Measurements from ENCODE around the gene PPARGC1A.

The PPARGC1A gene

DNA sequence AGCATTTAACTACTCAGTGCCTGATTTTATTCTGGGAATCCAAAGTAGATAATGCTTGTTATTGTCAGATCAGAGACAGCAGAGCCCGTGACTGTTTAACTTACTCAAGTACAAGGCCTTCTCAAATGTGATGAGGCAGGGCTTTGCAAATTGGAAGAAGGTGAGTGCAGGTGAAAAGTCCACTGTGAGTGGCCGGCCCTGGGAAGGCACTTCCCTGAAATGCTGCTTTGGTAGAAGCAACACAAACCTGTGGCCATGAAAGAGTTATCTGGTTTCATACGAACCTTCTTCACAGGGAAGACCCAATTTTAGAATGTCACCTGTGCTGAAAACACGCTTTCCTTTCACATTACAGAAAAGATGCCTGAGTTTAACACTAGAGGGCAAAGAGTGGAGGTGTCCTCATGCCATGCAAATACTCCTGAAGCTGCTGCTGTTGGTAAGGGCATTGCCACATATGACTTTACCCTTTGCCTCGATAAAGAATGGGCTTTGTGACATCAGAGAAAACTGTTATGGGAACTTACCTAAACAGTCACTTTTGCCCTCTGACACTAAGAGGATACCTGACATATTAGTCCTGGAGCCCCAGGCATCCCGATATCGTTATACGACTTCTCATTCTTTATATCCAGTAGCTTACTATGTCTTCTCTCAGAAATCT, 8.0 kb downstream of the PPARGC1A start:
- DNase-seq (ENCODE audit: low read depth in 2 of 2): no peak

DNA sequence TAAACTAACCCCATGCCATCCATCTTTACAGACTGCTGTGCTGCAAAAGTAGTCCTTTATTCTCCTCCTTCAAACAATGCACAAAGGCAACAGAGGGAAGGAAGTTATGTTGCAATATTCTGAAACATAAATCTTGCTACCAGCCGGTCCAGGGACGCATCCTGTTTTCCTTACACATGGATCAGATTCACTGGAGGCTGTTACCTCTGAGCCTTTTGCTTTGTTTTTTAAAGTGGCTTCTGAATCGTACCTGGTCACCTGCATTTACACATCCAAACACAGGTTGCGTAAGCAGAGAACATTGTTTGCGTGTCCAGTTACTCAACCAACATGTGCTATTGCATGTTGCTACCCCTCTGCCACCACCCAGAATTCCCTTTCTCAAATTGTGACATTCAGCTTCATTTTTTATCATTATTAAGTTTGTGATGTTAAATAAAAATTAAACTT, 8.8 kb downstream of the PPARGC1A start:
- DNase-seq (ENCODE audit: low read depth in 2 of 2): no peak

DNA sequence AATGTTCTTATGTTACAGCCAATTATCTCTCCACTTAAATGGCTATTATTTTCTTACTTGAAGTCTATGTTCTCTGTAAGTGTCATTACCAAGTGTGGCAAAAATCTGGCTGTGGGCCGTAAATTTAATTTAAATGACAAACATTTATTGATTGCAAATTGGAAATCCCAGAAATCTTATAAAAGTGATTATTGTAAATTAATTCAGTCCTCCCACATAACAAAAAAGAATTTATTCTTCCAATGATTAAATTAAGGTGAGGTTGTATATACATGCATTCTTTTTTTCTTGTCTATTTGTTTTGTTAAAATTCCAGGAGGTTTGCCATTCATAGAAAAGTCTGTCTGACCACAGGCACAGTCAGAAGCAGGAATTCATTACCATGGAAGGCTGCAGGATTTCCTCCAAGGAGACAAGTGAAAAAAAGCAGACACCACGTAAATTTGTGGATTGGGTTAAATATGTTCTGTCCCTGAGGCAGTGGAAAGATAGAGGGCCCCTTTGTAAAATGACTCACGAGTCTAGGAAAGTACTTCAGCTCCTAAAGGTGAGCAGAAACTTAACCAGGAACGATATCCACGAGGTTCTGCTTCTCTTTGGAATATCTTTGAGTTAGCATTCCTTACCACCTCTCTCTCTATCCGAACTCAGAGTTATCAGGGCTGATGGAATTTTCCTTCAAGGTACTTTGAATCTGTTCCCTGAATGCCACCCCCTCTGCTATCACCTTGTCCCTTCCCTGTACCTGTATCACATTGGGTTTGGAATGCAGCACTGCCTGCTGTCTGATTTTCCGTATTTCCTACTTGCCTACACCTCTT, 10.7 kb downstream of the PPARGC1A start:
- no peak for DNase-seq (ENCODE audit: low read depth in 2 of 2)

DNA sequence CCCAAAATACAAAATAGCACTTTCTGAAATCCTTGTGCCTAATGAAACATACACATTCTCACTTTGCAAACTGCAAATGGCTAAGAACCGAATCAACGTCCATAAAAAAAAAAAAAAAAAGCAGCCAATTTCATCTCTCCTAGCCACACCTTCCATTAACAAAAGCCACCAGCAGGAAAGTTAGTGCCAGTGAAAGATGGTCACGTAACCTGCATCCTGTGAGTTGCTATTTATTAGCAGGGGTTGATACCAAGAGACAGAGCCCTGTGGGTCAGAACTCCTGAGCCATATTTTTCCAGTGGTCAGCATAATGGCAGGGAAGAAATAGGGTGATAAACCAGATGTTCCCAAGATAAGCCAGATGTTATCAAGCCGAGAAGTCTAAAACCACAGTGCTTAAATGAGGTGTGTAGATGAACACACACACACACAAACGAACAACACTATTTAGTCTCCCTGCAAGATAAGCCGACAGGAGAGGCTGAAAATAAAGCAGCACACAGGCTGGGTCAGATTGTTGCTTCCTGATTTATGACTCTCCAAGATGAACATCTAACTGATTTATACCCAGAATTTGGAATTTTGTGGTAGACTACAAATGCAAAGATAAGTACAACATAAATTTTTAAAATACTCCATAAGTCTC, 11.5 kb downstream of the PPARGC1A start:
- DNase-seq (ENCODE audit: low read depth in 2 of 2): no peak

DNA sequence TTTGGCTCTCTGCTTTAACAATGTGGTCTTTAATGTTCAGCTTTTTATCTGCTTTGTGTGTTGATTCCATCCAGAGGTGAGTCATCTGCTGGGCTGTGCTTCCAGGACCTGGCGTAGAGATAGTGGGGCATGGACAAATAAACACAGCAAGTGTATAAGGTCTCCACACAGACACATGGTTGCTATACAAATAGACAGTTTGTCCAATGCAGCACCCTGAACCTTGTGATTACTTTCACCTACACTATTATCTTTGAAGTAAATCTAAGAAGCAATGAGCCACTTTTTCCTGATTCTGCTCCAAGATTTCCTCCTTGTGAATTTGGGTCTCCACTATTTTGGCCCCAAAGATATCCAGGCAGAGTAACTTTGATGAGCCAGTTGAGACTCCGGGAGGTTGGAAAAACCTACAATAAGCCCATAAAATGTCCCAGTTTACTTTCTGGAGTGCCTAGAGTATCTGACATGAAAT, 12.1 kb downstream of the PPARGC1A start:
- no peak for DNase-seq (ENCODE audit: low read depth in 2 of 2)

GRCh38 chr4:23876418-23877089, 13.3 kb downstream of the PPARGC1A start:
- no peak for DNase-seq (ENCODE audit: low read depth in 2 of 2)

GRCh38 chr4:23875317-23875716, 14.5 kb downstream of the PPARGC1A start:
- no peak for DNase-seq (ENCODE audit: low read depth in 2 of 2)

DNA sequence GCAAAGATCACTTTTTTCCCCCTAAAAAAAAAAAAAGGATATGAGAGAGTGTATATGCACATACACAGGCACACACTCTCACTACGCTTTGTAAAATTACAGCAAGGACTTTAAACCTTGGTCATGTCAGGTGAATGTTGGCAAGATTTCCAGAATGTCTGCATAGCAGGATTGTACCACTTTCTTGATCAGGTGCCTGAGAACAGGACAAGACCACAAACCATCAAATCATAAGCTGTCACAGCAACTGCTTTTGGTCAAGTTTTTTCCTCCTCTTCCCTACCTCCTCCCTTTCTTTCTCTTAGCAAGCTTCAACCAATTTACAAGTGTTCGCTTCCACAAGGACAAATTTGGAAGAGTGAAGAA, 15.3 kb downstream of the PPARGC1A start:
- DNase-seq (ENCODE audit: low read depth in 2 of 2): no peak

GRCh38 chr4:23873717-23874535, 15.9 kb downstream of the PPARGC1A start:
- DNase-seq (ENCODE audit: low read depth in 2 of 2): no peak

DNA sequence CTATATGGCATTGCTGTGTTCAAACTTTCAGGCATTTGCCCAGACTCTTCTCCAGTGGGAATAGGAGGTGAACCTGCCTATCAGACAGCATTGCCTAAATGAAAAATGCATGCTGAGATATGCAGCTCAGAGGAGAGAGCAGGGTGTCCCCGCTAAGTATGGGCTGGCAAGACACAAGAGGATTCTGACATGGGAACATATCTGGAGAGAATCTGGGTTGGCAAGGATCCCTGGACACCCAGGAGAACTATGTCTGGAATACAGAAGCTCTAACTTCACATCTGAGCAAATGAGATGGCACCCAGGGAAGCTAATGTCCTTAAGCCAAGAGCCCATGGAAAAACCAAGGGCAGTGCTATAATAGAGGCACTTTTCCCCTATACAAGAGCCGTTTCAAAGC, 18.4 kb downstream of the PPARGC1A start:
- DNase-seq (ENCODE audit: low read depth in 2 of 2): no peak

DNA sequence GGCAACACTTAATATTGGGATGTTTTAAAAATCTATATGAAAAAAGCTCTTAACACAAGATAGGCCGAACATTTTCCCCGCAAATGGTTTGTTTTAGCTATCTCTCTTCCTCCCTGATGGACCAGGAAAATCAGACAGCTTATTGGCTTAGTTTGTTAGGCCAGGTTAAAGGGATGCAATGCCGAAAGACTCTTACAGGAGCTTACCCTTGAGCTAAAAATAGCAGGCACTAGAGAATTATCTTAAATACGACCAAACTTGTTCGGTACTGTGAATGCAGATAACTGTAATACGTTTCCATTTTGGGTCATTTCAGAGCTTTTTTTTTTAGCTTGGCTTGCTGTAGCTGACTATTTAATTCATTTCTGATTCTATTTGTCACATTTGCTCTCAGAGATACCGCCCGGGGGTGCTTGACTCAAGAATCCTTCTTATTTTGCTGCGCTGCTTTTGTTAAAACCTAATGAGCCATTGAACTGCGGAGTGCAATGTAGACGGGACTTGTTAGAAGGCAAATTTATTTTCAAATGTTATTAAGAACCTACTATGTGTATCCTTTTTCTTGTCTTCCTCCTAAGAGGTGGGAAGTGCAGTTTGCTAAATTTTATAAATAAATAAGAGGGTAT, 23.3 kb downstream of the PPARGC1A start:
- no peak for DNase-seq (ENCODE audit: low read depth in 2 of 2)

DNA sequence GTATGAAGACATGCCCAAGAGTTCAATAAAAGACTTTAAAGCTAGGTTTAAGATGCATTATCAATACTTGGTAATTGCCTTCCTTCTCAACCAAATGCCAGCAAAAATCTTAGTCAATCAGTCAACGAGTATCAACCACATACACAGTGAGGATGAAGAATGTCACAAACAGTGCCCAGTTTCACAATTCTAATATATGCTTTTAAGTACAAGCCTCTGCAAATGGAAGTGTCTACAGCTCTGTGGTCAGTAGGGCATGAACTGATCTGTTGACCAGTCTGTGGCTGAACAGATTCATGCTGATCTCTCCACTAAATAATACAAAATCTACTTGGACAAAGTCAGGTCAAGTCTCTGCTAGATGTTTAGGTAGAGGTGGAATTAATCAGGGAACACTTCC, 27.9 kb downstream of the PPARGC1A start:
- DNase-seq (ENCODE audit: low read depth in 2 of 2): no peak

DNA sequence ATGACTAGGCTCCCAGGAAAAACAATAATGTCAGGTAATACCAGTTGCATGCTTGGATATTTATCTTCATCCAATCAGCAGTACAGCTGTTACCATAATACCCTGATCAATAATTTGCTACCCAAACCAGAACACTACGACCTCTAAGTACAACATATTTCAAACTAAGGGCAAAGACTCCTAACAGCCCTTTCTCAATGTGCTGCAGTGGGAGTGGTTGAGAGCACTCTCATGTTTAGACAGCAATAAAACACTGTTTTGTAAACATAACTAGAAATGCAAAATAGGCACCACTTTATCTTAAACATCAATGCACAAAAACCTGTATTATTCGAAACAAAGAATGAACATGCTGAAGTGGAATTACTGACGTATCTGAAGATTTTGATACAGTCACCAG, 28.9 kb downstream of the PPARGC1A start:
- no peak for DNase-seq (ENCODE audit: low read depth in 2 of 2)

GRCh38 chr4:23857367-23857959, 32.4 kb downstream of the PPARGC1A start:
- no peak for DNase-seq (ENCODE audit: low read depth in 2 of 2)

GRCh38 chr4:23856630-23857029, 33.2 kb downstream of the PPARGC1A start:
- no peak for DNase-seq (ENCODE audit: low read depth in 2 of 2)

GRCh38 chr4:23855912-23856605, 33.8 kb downstream of the PPARGC1A start:
- no peak for DNase-seq (ENCODE audit: low read depth in 2 of 2)

GRCh38 chr4:23853986-23854660, 35.7 kb downstream of the PPARGC1A start:
- DNase-seq (ENCODE audit: low read depth in 2 of 2): no peak

DNA sequence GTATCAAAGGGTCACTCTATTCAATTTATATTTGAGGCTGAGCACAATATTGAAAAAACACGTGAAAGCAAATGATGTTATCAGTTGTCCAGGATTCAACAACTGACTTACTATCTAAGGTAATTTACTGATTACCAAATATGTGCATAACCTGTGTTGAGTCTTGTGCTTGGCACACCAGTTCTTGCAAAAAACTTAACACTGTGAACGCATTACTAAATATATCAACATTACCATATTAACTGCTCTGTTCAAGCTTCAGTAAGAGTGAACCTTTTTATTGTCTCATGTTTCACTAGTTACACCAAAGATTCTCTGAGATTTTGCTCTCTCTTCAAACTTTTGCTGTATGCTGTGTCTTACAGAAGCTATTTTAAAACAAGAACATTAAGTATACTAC, 38.4 kb downstream of the PPARGC1A start:
- no peak for DNase-seq (ENCODE audit: low read depth in 2 of 2)

GRCh38 chr4:23847158-23847557, 42.7 kb downstream of the PPARGC1A start:
- no peak for DNase-seq (ENCODE audit: low read depth in 2 of 2)
